ENCODE measurements around the gene DSG3. TPM values are rescaled to one million over a fixed set of nuclear protein-coding genes. Genes with fewer than 3 reads are reported as not detected.
A peak's percentile ranks its signal among the peaks of the same experiment; 100 is the strongest.
"Not testable (repeated sequence)": the region's sequence is repeated elsewhere in the genome, so short reads cannot be mapped to it uniquely, and the experiment has no call there.

DSG3 gene
- total RNA-seq, 1 experiment from 2014 or later: 0.05 TPM

GRCh38 chr18:31505156-31505555 lies 57.6 kb downstream of the DSG3 start:
- H3K4me2 ChIP-seq (ENCODE audit: low read length): no peak overlapping the region
- H3K79me2 ChIP-seq (ENCODE audit: insufficient read depth, low read length): peaks cover 92% of the 10 kb centered on the region
- DNase-seq (ENCODE audit: low read depth, low spot score): no peak
- no peaks in the 10 kb centered on the region for H3K36me3 ChIP-seq (ENCODE audit: control insufficient read depth in 1 of 2, insufficient read depth in 2 of 2, low read length in 2 of 2)
- no peaks in the 10 kb centered on the region for H3K9me2 ChIP-seq (ENCODE audit: insufficient read depth)
- ChIA-PET CTCF (interaction anchor here (1.1 kb wide), 1 partner anchor 81 kb away, joined by 4 read pairs; no protein-coding TSS in a partner anchor), RAD21 (ENCODE audit: low non-redundant PET in 1 of 2, low total read pairs in 2 of 2, uncharacterized antibody in 2 of 2, unreplicated experiment in 2 of 2) (no interaction called here), POLR2A (no interaction called here)
- H3K27me3 ChIP-seq (ENCODE audit: insufficient read depth, low read length): no peaks in the 10 kb centered on the region
- ATAC-seq: no peak
- H3K4me3 ChIP-seq (replicated peaks in 1 of 2; ENCODE audit: low read depth in 1 of 2, low read length in 2 of 2): no peak overlapping the region
- no peaks in the 10 kb centered on the region for H3K9me3 ChIP-seq (ENCODE audit: control insufficient read depth in 1 of 2, insufficient read depth in 1 of 2, low read depth in 1 of 2, low read length in 2 of 2)
- no peak for TF ChIP-seq SIN3A (IDR thresholded peaks at IDR 0.05; ENCODE audit: low read depth)
- TF ChIP-seq MAX (IDR thresholded peaks at IDR 0.05): no peak
- no peak for TF ChIP-seq EZH2phosphoT487 (IDR thresholded peaks at IDR 0.05; ENCODE audit: borderline replicate concordance)
- no peak for TF ChIP-seq POLR2AphosphoS5 (IDR thresholded peaks at IDR 0.05; ENCODE audit: low read depth, low read length)
- no peak for TF ChIP-seq FOSL1 (IDR thresholded peaks at IDR 0.05; ENCODE audit: low read depth)
- no peak for TF ChIP-seq CEBPB (IDR thresholded peaks at IDR 0.05; ENCODE audit: low read depth)
- intact Hi-C loops (cut with micrococcal nuclease): loop anchor here (5.0 kb wide), 1 partner anchor 238 kb away; no protein-coding TSS in a partner anchor
- no peak overlapping the region for H3K27ac ChIP-seq (ENCODE audit: low read depth, low read length)
- H2AFZ ChIP-seq (ENCODE audit: low read depth, low read length, poor library complexity, severe bottlenecking): no peak overlapping the region
- no peaks in the 10 kb centered on the region; the same call in 1 of the 2 replicates for H4K20me1 ChIP-seq (ENCODE audit: insufficient read depth)
- no TSS peak for BruUV-seq (replicated peaks)
- H3K4me1 ChIP-seq (ENCODE audit: control insufficient read depth in 1 of 2, insufficient read depth in 2 of 2, low read length in 2 of 2): peaks cover 20 to 26% of the 10 kb centered on the region in 2 experiments
- H3K9ac ChIP-seq (ENCODE audit: low read length): no peak overlapping the region

GRCh38 chr18:31506024-31506742 lies 58.6 kb downstream of the DSG3 start:
- Histone ChIP-seq H4K20me1 (ENCODE audit: insufficient read depth) (no peaks in the 10 kb centered on the region; the same call in 1 of the 2 replicates), H3K4me1 (ENCODE audit: control insufficient read depth in 1 of 2, insufficient read depth in 2 of 2, low read length in 2 of 2) (peaks cover 26 to 33% of the 10 kb centered on the region in 2 experiments), H3K9me2 (ENCODE audit: insufficient read depth) (no peaks in the 10 kb centered on the region), H3K79me2 (ENCODE audit: insufficient read depth, low read length) (peaks cover 92% of the 10 kb centered on the region), H3K9me3 (ENCODE audit: control insufficient read depth in 1 of 2, insufficient read depth in 1 of 2, low read depth in 1 of 2, low read length in 2 of 2) (no peaks in the 10 kb centered on the region), H3K4me3 (replicated peaks in 1 of 2; ENCODE audit: low read depth in 1 of 2, low read length in 2 of 2) (no peak overlapping the region), H3K4me2 (ENCODE audit: low read length) (no peak overlapping the region), H3K27ac (ENCODE audit: low read depth, low read length) (no peak overlapping the region; the same call in 1 of the 2 replicates), H3K36me3 (ENCODE audit: control insufficient read depth in 1 of 2, insufficient read depth in 2 of 2, low read length in 2 of 2) (no peaks in the 10 kb centered on the region), H2AFZ (ENCODE audit: low read depth, low read length, poor library complexity, severe bottlenecking) (no peak overlapping the region), H3K9ac (ENCODE audit: low read length) (no peak overlapping the region), H3K27me3 (ENCODE audit: insufficient read depth, low read length) (no peaks in the 10 kb centered on the region)
- ChIA-PET RAD21 (ENCODE audit: low non-redundant PET in 1 of 2, low total read pairs in 2 of 2, uncharacterized antibody in 2 of 2, unreplicated experiment in 2 of 2) (no interaction called here), CTCF (interaction anchor here (1.0 kb wide), 1 partner anchor 82 kb away, joined by 7 read pairs; no protein-coding TSS in a partner anchor), POLR2A (no interaction called here)
- no TSS peak for BruUV-seq (replicated peaks)
- DNase-seq (ENCODE audit: low read depth, low spot score) (no peak), ATAC-seq (no peak)
- TF ChIP-seq YY1 (IDR thresholded peaks at IDR 0.05; ENCODE audit: extremely low read depth, insufficient replicate concordance, low read depth, low read length) (no peak), RAD21 (IDR thresholded peaks at IDR 0.05; ENCODE audit: low read depth) (peak; percentile 72), CTCF (IDR thresholded peaks at IDR 0.05 in 2 of 3, conservative IDR thresholded peaks at IDR 0.05 in 1 of 3; ENCODE audit: borderline replicate concordance in 1 of 3, insufficient read depth in 1 of 3, low read depth in 2 of 3, low read length in 2 of 3) (peak; percentile 40 to 63 (median 44); a peak in 5 of 6 replicates), POLR2A (IDR thresholded peaks at IDR 0.05; ENCODE audit: borderline replicate concordance, extremely low read depth, insufficient read depth, insufficient read length) (no peak)
- intact Hi-C loops (cut with micrococcal nuclease): loop anchor here (5.0 kb wide), 1 partner anchor 239 kb away; no protein-coding TSS in a partner anchor

- CTCF ChIA-PET; H3K4me3 ChIP-seq (replicated peaks in 1 of 2; ENCODE audit: low read depth in 1 of 2, low read length in 2 of 2); DNase-seq (ENCODE audit: low read depth, low spot score); H3K4me2 ChIP-seq (ENCODE audit: low read length); H3K9me3 ChIP-seq (ENCODE audit: control insufficient read depth in 1 of 2, insufficient read depth in 1 of 2, low read depth in 1 of 2, low read length in 2 of 2); H3K9ac ChIP-seq (ENCODE audit: low read length); BruUV-seq (replicated peaks); RAD21 ChIA-PET (ENCODE audit: low non-redundant PET in 1 of 2, low total read pairs in 2 of 2, uncharacterized antibody in 2 of 2, unreplicated experiment in 2 of 2); H2AFZ ChIP-seq (ENCODE audit: low read depth, low read length, poor library complexity, severe bottlenecking); H3K36me3 ChIP-seq (ENCODE audit: control insufficient read depth in 1 of 2, insufficient read depth in 2 of 2, low read length in 2 of 2); ATAC-seq; POLR2A ChIA-PET; H3K27me3 ChIP-seq (ENCODE audit: insufficient read depth, low read length); H3K27ac ChIP-seq (ENCODE audit: low read depth, low read length); H4K20me1 ChIP-seq (ENCODE audit: insufficient read depth); H3K9me2 ChIP-seq (ENCODE audit: insufficient read depth): not testable (repeated sequence)
- Histone ChIP-seq H3K79me2 (ENCODE audit: insufficient read depth, low read length) (peaks cover 92% of the 10 kb centered on the region), H3K4me1 (ENCODE audit: control insufficient read depth in 1 of 2, insufficient read depth in 2 of 2, low read length in 2 of 2) (peaks cover 35 to 42% of the 10 kb centered on the region in 2 experiments)
- intact Hi-C loops (cut with micrococcal nuclease): loop anchor here (5.0 kb wide), 1 partner anchor 240 kb away; no protein-coding TSS in a partner anchor
These were observed 59.6 kb downstream of the DSG3 start for GRCh38 chr18:31507124-31507523.
